Muscle of leg (tissue), 11 donors: Measurements from ENCODE around the gene PPP1R12B. TPM values are rescaled to one million over a fixed set of nuclear protein-coding genes. Genes with fewer than 3 reads are reported as not detected.
"Not testable (repeated sequence)": the region's sequence is repeated elsewhere in the genome, so short reads cannot be mapped to it uniquely, and the experiment has no call there.

Experiments
- DNase-seq: peaks from one replicate; pipeline ENCODE4 v3.0.0; 2013
- H3K27ac ChIP-seq: one replicate; pipeline ENCODE4 v1.5.1; 2013; ENCODE audit warnings: mild to moderate bottlenecking, low read length, control low read depth
- H3K27me3 ChIP-seq: one replicate; pipeline ENCODE4 v1.6.1; 2013; ENCODE audit warnings: low read length; ENCODE audit not compliant: control insufficient read depth, insufficient read depth
- H3K36me3 ChIP-seq: one replicate; pipeline ENCODE4 v1.6.1; 2013; ENCODE audit warnings: low read length; ENCODE audit not compliant: control insufficient read depth, insufficient read depth
- H3K4me1 ChIP-seq: one replicate; pipeline ENCODE4 v1.6.1; 2013; ENCODE audit warnings: low read length; ENCODE audit not compliant: control insufficient read depth, insufficient read depth
- H3K4me3 ChIP-seq: one replicate; pipeline ENCODE4 v1.5.1; 2013; ENCODE audit warnings: low read length, control low read depth
- H3K9me3 ChIP-seq: replicated peaks from 2 replicates; pipeline ENCODE4 v1.6.1; 2013; ENCODE audit warnings: low read depth, low read length; ENCODE audit not compliant: control insufficient read depth
- WGBS: methylation state at CpG from one replicate; pipeline ENCODE4 v1.1.5; 2013; ENCODE audit warnings: missing lambda C conversion rate; ENCODE audit not compliant: insufficient coverage; 5-methylcytosine and 5-hydroxymethylcytosine counted together
- polyA plus RNA-seq, 8 donors: library from polyadenylated mRNA; unstranded; fragments of 120-200 nt; gene quantifications; one replicate each; pipeline versions ENCODE4 v1.2.1 to v1.2.3, GENCODE V29; 2013; ENCODE audit warnings: inconsistent platforms in 1 of 8, low replicate concordance in 1 of 8; ENCODE audit not compliant: insufficient read length in 8 of 8, insufficient read depth in 1 of 8
- total RNA-seq: library from RNA; stranded (reverse); fragments of 120-200 nt; gene quantifications from one replicate; pipeline ENCODE4 v1.2.4, GENCODE V29; 2013

The PPP1R12B gene
- total and polyA plus RNA-seq, 9 donors, result 49.8 to 81.8 (median 71.6) TPM

GRCh38 chr1:202623476-202623875 lies 275.0 kb downstream of the PPP1R12B start:
- H3K27ac ChIP-seq, H3K36me3 ChIP-seq, H3K27me3 ChIP-seq, H3K9me3 ChIP-seq, H3K4me3 ChIP-seq, DNase-seq: not testable (repeated sequence)
- H3K4me1 ChIP-seq, result peaks cover 17% of the 10 kb centered on the region
- WGBS, result 67% methylated on average over 7 of the region's 12 CpGs

- Histone ChIP-seq H3K27me3 (peaks cover 9% of the 10 kb centered on the region), H3K36me3 (no peaks in the 10 kb centered on the region), H3K9me3 (no peaks in the 10 kb centered on the region), H3K4me3 (no peak overlapping the region), H3K4me1 (peaks cover 10% of the 10 kb centered on the region), H3K27ac (no peak overlapping the region)
- DNase-seq, result no peak
- 83% methylated on average over 7 of the region's 7 CpGs for WGBS
Measured at GRCh38 chr1:202624088-202624780, 275.7 kb downstream of the PPP1R12B start.

GRCh38 chr1:202624781-202625108 lies 276.2 kb downstream of the PPP1R12B start:
- DNase-seq, result no peak
- no peaks in the 10 kb centered on the region for H3K36me3 ChIP-seq
- H3K4me3 ChIP-seq, result no peak overlapping the region
- no peaks in the 10 kb centered on the region for H3K9me3 ChIP-seq
- no peak overlapping the region for H3K27ac ChIP-seq
- peaks cover 10% of the 10 kb centered on the region for H3K4me1 ChIP-seq
- H3K27me3 ChIP-seq, result peaks cover 9% of the 10 kb centered on the region
- WGBS, result 95% methylated on average over 1 of the region's 1 CpG

GRCh38 chr1:202625416-202626360 lies 277.2 kb downstream of the PPP1R12B start:
- no peak overlapping the region for H3K27ac ChIP-seq
- peak; percentile 62 for DNase-seq
- peaks cover 5% of the 10 kb centered on the region for H3K27me3 ChIP-seq
- H3K36me3 ChIP-seq, result no peaks in the 10 kb centered on the region
- H3K4me1 ChIP-seq, result peaks cover 10% of the 10 kb centered on the region
- no peaks in the 10 kb centered on the region for H3K9me3 ChIP-seq
- 19% methylated on average over 11 of the region's 28 CpGs for WGBS
- H3K4me3 ChIP-seq, result no peak overlapping the region

- peaks cover 11% of the 10 kb centered on the region for H3K27me3 ChIP-seq
- 39% methylated on average over 5 of the region's 7 CpGs for WGBS
- H3K4me1 ChIP-seq, H3K27ac ChIP-seq, H3K9me3 ChIP-seq, H3K36me3 ChIP-seq, H3K4me3 ChIP-seq: not testable (repeated sequence)
- peak; percentile 30 for DNase-seq
Measured at GRCh38 chr1:202627036-202627435, 278.5 kb downstream of the PPP1R12B start.

- no peaks in the 10 kb centered on the region for H3K36me3 ChIP-seq
- H3K9me3 ChIP-seq, result no peaks in the 10 kb centered on the region
- no peak overlapping the region for H3K27ac ChIP-seq
- WGBS, result 65% methylated on average over 3 of the region's 13 CpGs
- DNase-seq, result no peak
- H3K4me1 ChIP-seq, result peaks cover 7% of the 10 kb centered on the region
- peaks cover 11% of the 10 kb centered on the region for H3K27me3 ChIP-seq
- H3K4me3 ChIP-seq, result no peak overlapping the region
Measured at GRCh38 chr1:202627841-202628565, 279.5 kb downstream of the PPP1R12B start.

GRCh38 chr1:202628646-202629215 lies 280.2 kb downstream of the PPP1R12B start:
- Histone ChIP-seq H3K27ac (no peak overlapping the region), H3K9me3 (no peaks in the 10 kb centered on the region), H3K36me3 (no peaks in the 10 kb centered on the region), H3K27me3 (peaks cover 11% of the 10 kb centered on the region), H3K4me1 (no peaks in the 10 kb centered on the region), H3K4me3 (no peak overlapping the region)
- WGBS, result 84% methylated on average over 4 of the region's 7 CpGs
- DNase-seq, result no peak

GRCh38 chr1:202629257-202629811 lies 280.8 kb downstream of the PPP1R12B start:
- not testable (repeated sequence) for DNase-seq, H3K4me1 ChIP-seq, H3K9me3 ChIP-seq, H3K27ac ChIP-seq, H3K4me3 ChIP-seq, H3K36me3 ChIP-seq
- H3K27me3 ChIP-seq, result peaks cover 11% of the 10 kb centered on the region
- WGBS, result 80% methylated on average over 1 of the region's 2 CpGs

GRCh38 chr1:202630096-202630495 lies 281.6 kb downstream of the PPP1R12B start:
- not testable (repeated sequence) for H3K27ac ChIP-seq, H3K36me3 ChIP-seq, H3K4me3 ChIP-seq, DNase-seq, H3K4me1 ChIP-seq, H3K9me3 ChIP-seq
- no CpG with 5 or more reads among the region's 6 CpGs for WGBS
- H3K27me3 ChIP-seq, result peaks cover 11% of the 10 kb centered on the region
